ENCODE results near the gene AAK1. TPM values are rescaled to one million over a fixed set of nuclear protein-coding genes. Genes with fewer than 3 reads are reported as not detected.

The AAK1 gene
- total RNA-seq, 1 experiment from 2014 or later = 30.6 TPM

- no peaks in the 10 kb centered on the region for H3K79me2 ChIP-seq (ENCODE audit: insufficient read depth, low read length)
- H3K4me1 ChIP-seq (ENCODE audit: insufficient read depth, low read length) = no peaks in the 10 kb centered on the region; the same call in 1 of the 2 replicates
- H3K27me3 ChIP-seq (ENCODE audit: insufficient read depth, low read length) = no peaks in the 10 kb centered on the region
- H2BK5ac ChIP-seq (ENCODE audit: insufficient read length, low read length) = no peak overlapping the region
- no peak overlapping the region for H2BK12ac ChIP-seq (ENCODE audit: insufficient read length, low read depth, low read length)
- H3K9me3 ChIP-seq (ENCODE audit: control insufficient read depth, low read depth, low read length) = no peaks in the 10 kb centered on the region
- H4K5ac ChIP-seq (ENCODE audit: insufficient read length, low read depth, low read length) = no peak overlapping the region
- no peak overlapping the region for H4K8ac ChIP-seq (replicated peaks; ENCODE audit: insufficient read length, low read depth, low read length)
- no peak overlapping the region for H4K91ac ChIP-seq (ENCODE audit: insufficient read length, low read depth, low read length)
- no peak for TF ChIP-seq CTCF (conservative IDR thresholded peaks at IDR 0.05)
- H3K27ac ChIP-seq (ENCODE audit: insufficient read length, low read depth, low read length) = no peak overlapping the region
- H3K9ac ChIP-seq (ENCODE audit: extremely low read depth, insufficient read length, low read length) = no peak overlapping the region
- H3K4me2 ChIP-seq (ENCODE audit: insufficient read depth, insufficient read length, low read length) = no peak overlapping the region
- H3K79me1 ChIP-seq (ENCODE audit: insufficient read depth, low read depth, low read length, poor library complexity, severe bottlenecking) = no peaks in the 10 kb centered on the region
- H3T11ph ChIP-seq (ENCODE audit: low read length) = no peak overlapping the region
- Mint-ChIP-seq H3K4me3 (no peak overlapping the region), H3K27me3 (ENCODE audit: low read depth) (no peaks in the 10 kb centered on the region), H3K4me1 (peaks cover 15 to 17% of the 10 kb centered on the region in 2 experiments), H3K9me3 (no peaks in the 10 kb centered on the region), H3K36me3 (ENCODE audit: insufficient read depth in 1 of 3, low read depth in 3 of 3) (peaks cover 6 to 37% (median 36%) of the 10 kb centered on the region in 3 experiments; a peak in 6 of 7 replicates), H3K27ac (peak overlapping the region in 1 of 3 experiments; percentile 42; a peak in 1 of 7 replicates)
- H4K20me1 ChIP-seq (ENCODE audit: control insufficient read depth, insufficient read depth, insufficient read length) = no peaks in the 10 kb centered on the region
- H3K4ac ChIP-seq (ENCODE audit: low read depth, low read length) = no peak overlapping the region
- no peak overlapping the region for H2AFZ ChIP-seq (ENCODE audit: low read length)
- no peaks in the 10 kb centered on the region for H3K23me2 ChIP-seq (ENCODE audit: insufficient read length, low read depth, low read length, poor library complexity, severe bottlenecking)
- DNase-seq = no peak
- no peak overlapping the region for H3K14ac ChIP-seq (ENCODE audit: insufficient read depth, low read length)
- H3K56ac ChIP-seq (ENCODE audit: insufficient read length, low read depth, low read length) = no peak overlapping the region
- H3K23ac ChIP-seq (ENCODE audit: insufficient read length, low read depth, low read length) = no peak overlapping the region
- H2BK20ac ChIP-seq (ENCODE audit: low read depth, low read length, poor library complexity, severe bottlenecking) = no peak overlapping the region
- no CpG with 5 or more reads among the region's 6 CpGs for WGBS (ENCODE audit: extremely low coverage, insufficient read length, low lambda C conversion rate)
- no peak overlapping the region for H2AK5ac ChIP-seq (ENCODE audit: insufficient read length, low read length)
- H2BK15ac ChIP-seq (ENCODE audit: low read depth, low read length) = no peak overlapping the region
- no peak overlapping the region for H2BK120ac ChIP-seq (ENCODE audit: low read depth, low read length, poor library complexity, severe bottlenecking)
- H3K18ac ChIP-seq (ENCODE audit: insufficient read length, low read depth, low read length) = no peak overlapping the region
These were observed 137.8 kb downstream of the AAK1 start for GRCh38 chr2:69505710-69506109.
